ENCODE data around the gene SECTM1.

Gene SECTM1

DNA sequence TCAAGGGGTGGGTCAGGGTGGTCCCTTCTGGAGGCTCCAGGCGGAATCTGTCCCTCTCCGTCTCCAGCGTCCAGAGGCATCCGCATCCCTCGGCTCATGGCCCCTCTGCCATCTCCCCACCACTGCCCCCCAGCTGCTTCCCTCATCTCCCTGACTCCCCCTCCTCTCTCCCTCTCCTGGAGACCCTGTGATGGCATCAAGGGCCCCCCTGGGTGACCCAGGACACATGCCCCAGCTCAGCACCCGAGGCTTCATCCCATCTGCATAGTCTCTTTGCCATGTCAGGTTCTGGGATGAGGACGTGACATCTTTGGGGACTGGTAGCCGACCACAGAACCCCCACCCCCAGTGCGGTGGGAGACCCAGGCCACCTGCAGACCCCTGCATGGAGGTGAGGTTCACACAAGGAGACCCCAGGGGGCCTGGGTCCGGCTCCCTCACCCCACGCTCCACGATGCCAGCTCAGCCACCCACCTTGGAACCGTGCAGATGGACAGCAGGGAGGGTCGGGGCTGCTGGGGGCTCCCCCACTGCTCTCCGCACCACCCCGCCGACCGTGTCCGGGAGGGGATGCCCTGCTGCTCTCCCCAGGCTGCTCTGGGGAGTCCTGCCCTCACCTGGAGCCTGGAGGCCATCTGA, 3.8 kb downstream of the SECTM1 start:
- TF ChIP-seq CEBPB (IDR thresholded peaks at IDR 0.05) (no peak), EGR1 (IDR thresholded peaks at IDR 0.05) (no peak), TEAD4 (IDR thresholded peaks at IDR 0.05) (no peak), REST (IDR thresholded peaks at IDR 0.05; ENCODE audit: low read depth) (no peak), MAX (IDR thresholded peaks at IDR 0.05) (no peak), NFIC (IDR thresholded peaks at IDR 0.05) (no peak), TCF12 (IDR thresholded peaks at IDR 0.05; ENCODE audit: low read depth) (no peak), TAF1 (IDR thresholded peaks at IDR 0.05; ENCODE audit: low read depth) (no peak), RAD21 (IDR thresholded peaks at IDR 0.05; ENCODE audit: low read depth) (no peak), CREB1 (IDR thresholded peaks at IDR 0.05; ENCODE audit: low read depth) (no peak), ZBTB7A (IDR thresholded peaks at IDR 0.05; ENCODE audit: low read depth) (no peak; the same call in 1 of the 2 replicates), EP300 (IDR thresholded peaks at IDR 0.05; ENCODE audit: borderline replicate concordance) (no peak)
- TF ChIP-seq, protein P1, sequence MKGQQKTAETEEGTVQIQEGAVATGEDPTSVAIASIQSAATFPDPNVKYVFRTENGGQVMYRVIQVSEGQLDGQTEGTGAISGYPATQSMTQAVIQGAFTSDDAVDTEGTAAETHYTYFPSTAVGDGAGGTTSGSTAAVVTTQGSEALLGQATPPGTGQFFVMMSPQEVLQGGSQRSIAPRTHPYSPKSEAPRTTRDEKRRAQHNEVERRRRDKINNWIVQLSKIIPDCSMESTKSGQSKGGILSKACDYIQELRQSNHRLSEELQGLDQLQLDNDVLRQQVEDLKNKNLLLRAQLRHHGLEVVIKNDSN (IDR thresholded peaks at IDR 0.05): no peak

DNA sequence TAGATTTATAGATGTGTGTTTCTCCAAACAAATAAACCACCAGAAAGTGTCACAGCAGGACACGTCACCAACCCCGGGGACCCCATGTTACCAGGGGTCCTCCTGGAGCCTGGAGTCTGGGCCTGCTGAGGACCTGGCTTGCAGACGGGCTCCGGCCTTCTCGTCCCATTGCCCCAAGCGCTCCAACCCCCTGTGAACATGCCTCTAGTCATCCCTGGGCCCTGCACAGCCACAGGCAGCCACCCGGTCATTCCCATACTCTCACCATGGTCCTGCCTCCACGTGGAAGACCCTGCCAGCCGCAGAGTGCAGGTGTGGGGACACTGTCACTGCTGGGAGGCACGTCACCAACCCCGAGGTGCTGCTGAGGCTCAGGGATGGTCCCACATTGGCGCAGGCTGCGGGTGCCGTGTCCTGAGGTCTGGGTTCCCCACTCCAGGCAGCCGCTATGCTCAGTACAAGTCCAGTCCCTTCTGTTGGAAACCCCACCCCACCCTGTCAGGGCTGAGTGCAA, 4.5 kb downstream of the SECTM1 start:
- TF ChIP-seq TEAD4 (IDR thresholded peaks at IDR 0.05) (no peak), FOXM1 (IDR thresholded peaks at IDR 0.05; ENCODE audit: borderline replicate concordance, low read depth) (no peak), TAF1 (IDR thresholded peaks at IDR 0.05; ENCODE audit: low read depth) (no peak)

DNA sequence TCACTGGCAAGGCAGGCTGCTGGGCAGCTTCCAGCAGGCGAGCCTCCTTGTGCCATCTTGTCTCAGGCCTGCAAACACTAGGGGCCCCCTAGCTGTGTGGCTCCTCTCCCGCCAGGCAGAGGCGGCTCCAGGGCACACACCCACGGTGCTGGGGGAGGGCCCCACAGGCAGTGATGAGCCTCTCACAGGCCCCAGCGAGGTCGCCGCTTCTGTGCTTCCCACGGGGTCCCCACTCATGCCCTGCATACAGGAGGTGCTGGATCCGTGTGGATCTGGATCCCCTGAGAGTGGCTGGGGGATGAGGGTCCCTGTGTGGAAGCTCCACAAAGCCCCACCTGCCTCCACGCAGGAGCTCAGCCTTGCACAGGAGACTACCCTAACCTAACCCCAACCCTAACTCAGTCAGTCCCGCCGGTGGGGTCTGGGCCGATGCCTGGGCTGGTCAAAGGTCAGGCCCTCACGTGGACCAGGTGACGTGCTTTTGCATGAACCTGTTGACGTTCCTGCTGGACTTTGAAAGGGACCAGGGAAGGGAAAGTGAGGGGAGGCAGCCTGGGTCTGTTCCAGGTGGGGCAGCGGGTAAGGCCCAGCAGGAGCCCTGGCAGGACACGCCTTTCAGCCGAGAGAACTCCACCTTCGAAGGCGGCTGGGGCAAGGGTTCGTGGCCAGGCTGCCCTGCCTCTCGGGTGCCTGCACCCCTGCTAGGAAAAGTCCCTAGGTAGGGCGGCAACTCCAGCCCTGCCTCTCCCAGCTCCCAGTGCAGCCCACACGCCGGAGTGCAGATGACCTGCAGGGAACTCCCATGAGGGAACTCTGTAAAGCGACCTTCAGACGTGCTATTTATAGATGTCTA, 5.2 kb downstream of the SECTM1 start:
- no peak for TF ChIP-seq MAX (IDR thresholded peaks at IDR 0.05)
- TF ChIP-seq REST (IDR thresholded peaks at IDR 0.05; ENCODE audit: low read depth): no peak
- TF ChIP-seq RAD21 (IDR thresholded peaks at IDR 0.05; ENCODE audit: low read depth): no peak
- TF ChIP-seq NFIC (IDR thresholded peaks at IDR 0.05): no peak
- no peak for TF ChIP-seq CREB1 (IDR thresholded peaks at IDR 0.05; ENCODE audit: low read depth)
- no peak for TF ChIP-seq ZBTB7A (IDR thresholded peaks at IDR 0.05; ENCODE audit: low read depth)
- TF ChIP-seq, protein P1 (IDR thresholded peaks at IDR 0.05): no peak
- no peak for TF ChIP-seq EP300 (IDR thresholded peaks at IDR 0.05; ENCODE audit: borderline replicate concordance)
- TF ChIP-seq FOXM1 (IDR thresholded peaks at IDR 0.05; ENCODE audit: borderline replicate concordance, low read depth): no peak

DNA sequence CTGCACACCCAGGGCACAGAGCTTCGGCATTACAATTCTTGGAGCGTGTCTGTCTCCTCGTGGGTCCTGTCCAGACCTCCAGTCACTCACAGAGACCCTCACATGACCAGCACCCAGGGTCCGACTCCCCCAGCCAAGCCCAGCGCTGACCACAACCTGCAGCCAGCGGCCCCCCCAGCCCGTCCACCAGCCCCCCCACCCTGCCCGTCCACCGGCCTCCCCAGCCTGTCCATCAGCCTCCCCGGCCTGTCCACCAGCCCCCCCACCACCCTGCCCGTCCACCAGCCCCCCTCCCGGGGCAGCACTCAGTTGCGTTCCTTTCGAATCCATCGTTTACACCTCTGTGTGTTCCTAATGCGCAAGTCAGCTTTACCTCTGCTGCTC, 5.8 kb downstream of the SECTM1 start:
- TF ChIP-seq FOXM1 (IDR thresholded peaks at IDR 0.05; ENCODE audit: borderline replicate concordance, low read depth): no peak

DNA sequence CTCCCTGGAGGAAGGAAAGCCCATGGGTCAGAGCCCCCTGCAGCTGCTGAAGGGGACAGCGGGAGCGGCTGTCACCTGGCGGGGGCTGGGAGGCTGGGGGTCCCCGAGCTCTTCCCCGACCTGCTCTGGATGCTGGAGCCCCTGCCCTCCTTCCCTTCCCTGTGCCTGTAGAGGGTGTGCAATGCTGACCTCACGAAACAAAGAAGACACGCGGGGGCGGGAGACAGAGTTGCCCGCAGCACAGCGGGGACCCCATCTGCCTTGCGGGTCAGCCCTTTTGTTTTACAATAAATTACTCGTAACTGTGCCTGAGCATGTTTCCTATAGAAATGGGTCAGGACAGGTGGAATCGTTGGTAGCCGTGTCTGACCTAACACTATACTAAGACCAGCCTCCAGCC, 6.3 kb downstream of the SECTM1 start:
- TF ChIP-seq, protein P1 (IDR thresholded peaks at IDR 0.05): no peak
- TF ChIP-seq EGR1 (IDR thresholded peaks at IDR 0.05) (no peak), EP300 (IDR thresholded peaks at IDR 0.05; ENCODE audit: borderline replicate concordance) (no peak), REST (IDR thresholded peaks at IDR 0.05; ENCODE audit: low read depth) (no peak), TAF1 (IDR thresholded peaks at IDR 0.05; ENCODE audit: low read depth) (no peak), RAD21 (IDR thresholded peaks at IDR 0.05; ENCODE audit: low read depth) (no peak), TEAD4 (IDR thresholded peaks at IDR 0.05) (no peak)
